GM12864 (cell line): ENCODE results near the gene KCNK1.

Experiments used
- DNase-seq: peaks from one replicate; pipeline ENCODE4 v3.0.0-alpha.2; 2011; ENCODE audit warnings: low read depth
- H3K4me3 ChIP-seq: 2 replicates; pipeline ENCODE4 v1.5.1; 2011; ENCODE audit warnings: mild to moderate bottlenecking, low read depth, low read length, control low read depth
- CTCF ChIP-seq: IDR thresholded peaks from 2 replicates; pipeline ENCODE4 v1.5.1; 2011; ENCODE audit warnings: low read depth, mild to moderate bottlenecking, moderate library complexity, low read length, control low read depth, inconsistent platforms; ENCODE audit errors: missing control alignments

KCNK1 gene

GRCh38 chr1:233671286-233671685 is 57.4 kb downstream of the KCNK1 start:
- TF ChIP-seq CTCF, result no peak
- no peak for DNase-seq
- H3K4me3 ChIP-seq, result no peak overlapping the region

- no peak overlapping the region for H3K4me3 ChIP-seq
- TF ChIP-seq CTCF, result no peak
- DNase-seq, result no peak
These were observed 58.8 kb downstream of the KCNK1 start for GRCh38 chr1:233672732-233673131.

GRCh38 chr1:233673261-233673946 is 59.5 kb downstream of the KCNK1 start:
- no peak for DNase-seq
- H3K4me3 ChIP-seq, result no peak overlapping the region
- no peak for TF ChIP-seq CTCF

- DNase-seq, result no peak
- no peak overlapping the region for H3K4me3 ChIP-seq
- TF ChIP-seq CTCF, result no peak
These were observed 60.1 kb downstream of the KCNK1 start for GRCh38 chr1:233673947-233674431.

GRCh38 chr1:233675446-233675845 is 61.5 kb downstream of the KCNK1 start:
- no peak for TF ChIP-seq CTCF
- no peak for DNase-seq
- no peak overlapping the region for H3K4me3 ChIP-seq

GRCh38 chr1:233675893-233676292 is 62.0 kb downstream of the KCNK1 start:
- DNase-seq, result peak; percentile 77
- peak; percentile 26 for TF ChIP-seq CTCF
- H3K4me3 ChIP-seq, result no peak overlapping the region
